ENCODE measurements around the gene WDR49. TPM values are rescaled to one million over a fixed set of nuclear protein-coding genes. Genes with fewer than 3 reads are reported as not detected.

WDR49 gene
- total RNA-seq, 1 donor from 2014 or later, result not detected

GRCh38 chr3:167520266-167521005 lies 133.3 kb downstream of the WDR49 start:
- H3K36me3 ChIP-seq, result no peaks in the 10 kb centered on the region
- DNase-seq (ENCODE audit: low spot score), result no peak
- peaks cover 8% of the 10 kb centered on the region for H3K9me3 Mint-ChIP-seq
- H3K27ac Mint-ChIP-seq, result no peak overlapping the region
- H3K4me3 ChIP-seq, result no peak overlapping the region
- no peak overlapping the region for H2AFZ ChIP-seq (replicated peaks)
- H3K79me2 ChIP-seq (ENCODE audit: low read depth), result no peaks in the 10 kb centered on the region
- no peaks in the 10 kb centered on the region for H3K27me3 Mint-ChIP-seq (ENCODE audit: insufficient read depth, low read depth)
- no peaks in the 10 kb centered on the region for H4K20me1 ChIP-seq (ENCODE audit: low read depth)
- TF ChIP-seq EZH2 (IDR thresholded peaks at IDR 0.05) (no peak), EZH2phosphoT487 (IDR thresholded peaks at IDR 0.05) (no peak), CTCF (IDR thresholded peaks at IDR 0.05) (no peak)
- no peaks in the 10 kb centered on the region for H3K4me1 Mint-ChIP-seq
- no peaks in the 10 kb centered on the region for H3K4me1 ChIP-seq
- no peak overlapping the region for H3K27ac ChIP-seq
- H3F3A ChIP-seq (ENCODE audit: low read depth), result no peaks in the 10 kb centered on the region
- H3K4me2 ChIP-seq, result no peak overlapping the region
- no peak overlapping the region for H3K4me3 Mint-ChIP-seq
- no peaks in the 10 kb centered on the region for H3K9me3 ChIP-seq (ENCODE audit: low read depth)
- no peaks in the 10 kb centered on the region for H3K27me3 ChIP-seq
- H3K9ac ChIP-seq, result no peak overlapping the region
- peaks cover 4% of the 10 kb centered on the region for H3K36me3 Mint-ChIP-seq

- Histone ChIP-seq H3K36me3 (no peaks in the 10 kb centered on the region), H3K27ac (no peak overlapping the region), H4K20me1 (ENCODE audit: low read depth) (no peaks in the 10 kb centered on the region), H3K4me3 (no peak overlapping the region), H3K27me3 (no peaks in the 10 kb centered on the region), H3K9me3 (ENCODE audit: low read depth) (no peaks in the 10 kb centered on the region), H3K4me1 (no peaks in the 10 kb centered on the region), H2AFZ (replicated peaks) (no peak overlapping the region), H3F3A (ENCODE audit: low read depth) (no peaks in the 10 kb centered on the region), H3K9ac (no peak overlapping the region), H3K79me2 (ENCODE audit: low read depth) (no peaks in the 10 kb centered on the region), H3K4me2 (no peak overlapping the region)
- Mint-ChIP-seq H3K36me3 (no peaks in the 10 kb centered on the region), H3K4me1 (peaks cover under 1% of the 10 kb centered on the region), H3K27me3 (ENCODE audit: insufficient read depth, low read depth) (peaks cover 2% of the 10 kb centered on the region), H3K9me3 (no peaks in the 10 kb centered on the region), H3K27ac (no peak overlapping the region), H3K4me3 (no peak overlapping the region)
- TF ChIP-seq EZH2 (IDR thresholded peaks at IDR 0.05) (no peak), CTCF (IDR thresholded peaks at IDR 0.05) (no peak), EZH2phosphoT487 (IDR thresholded peaks at IDR 0.05) (no peak)
- DNase-seq (ENCODE audit: low spot score), result no peak
These were observed 145.8 kb downstream of the WDR49 start for GRCh38 chr3:167507954-167508353.

GRCh38 chr3:167502401-167502800 lies 151.3 kb downstream of the WDR49 start:
- Histone ChIP-seq H4K20me1 (ENCODE audit: low read depth) (no peaks in the 10 kb centered on the region), H2AFZ (replicated peaks) (no peak overlapping the region), H3K27ac (no peak overlapping the region), H3K9ac (no peak overlapping the region), H3F3A (ENCODE audit: low read depth) (no peaks in the 10 kb centered on the region), H3K4me2 (no peak overlapping the region), H3K4me3 (no peak overlapping the region), H3K9me3 (ENCODE audit: low read depth) (no peaks in the 10 kb centered on the region), H3K4me1 (no peaks in the 10 kb centered on the region), H3K79me2 (ENCODE audit: low read depth) (no peaks in the 10 kb centered on the region), H3K36me3 (no peaks in the 10 kb centered on the region), H3K27me3 (no peaks in the 10 kb centered on the region)
- no peaks in the 10 kb centered on the region for H3K9me3 Mint-ChIP-seq
- H3K36me3 Mint-ChIP-seq, result no peaks in the 10 kb centered on the region
- H3K27ac Mint-ChIP-seq, result no peak overlapping the region
- DNase-seq (ENCODE audit: low spot score), result no peak
- peaks cover 5% of the 10 kb centered on the region for H3K4me1 Mint-ChIP-seq
- TF ChIP-seq CTCF (IDR thresholded peaks at IDR 0.05) (no peak), EZH2 (IDR thresholded peaks at IDR 0.05) (no peak), EZH2phosphoT487 (IDR thresholded peaks at IDR 0.05) (no peak)
- H3K4me3 Mint-ChIP-seq, result no peak overlapping the region
- peaks cover 2% of the 10 kb centered on the region for H3K27me3 Mint-ChIP-seq (ENCODE audit: insufficient read depth, low read depth)
